HL-60/S4 (cell line): ENCODE measurements around the gene SMIM41.

ENCODE experiments used
- in situ Hi-C: fragments of 300-500 bp; cut with MboI; formaldehyde crosslinking; loops from 2 replicates; pipeline ENCODE4 v1.14.3; 2022; ENCODE audit warnings: low sequenced_read_pairs

Gene SMIM41

DNA sequence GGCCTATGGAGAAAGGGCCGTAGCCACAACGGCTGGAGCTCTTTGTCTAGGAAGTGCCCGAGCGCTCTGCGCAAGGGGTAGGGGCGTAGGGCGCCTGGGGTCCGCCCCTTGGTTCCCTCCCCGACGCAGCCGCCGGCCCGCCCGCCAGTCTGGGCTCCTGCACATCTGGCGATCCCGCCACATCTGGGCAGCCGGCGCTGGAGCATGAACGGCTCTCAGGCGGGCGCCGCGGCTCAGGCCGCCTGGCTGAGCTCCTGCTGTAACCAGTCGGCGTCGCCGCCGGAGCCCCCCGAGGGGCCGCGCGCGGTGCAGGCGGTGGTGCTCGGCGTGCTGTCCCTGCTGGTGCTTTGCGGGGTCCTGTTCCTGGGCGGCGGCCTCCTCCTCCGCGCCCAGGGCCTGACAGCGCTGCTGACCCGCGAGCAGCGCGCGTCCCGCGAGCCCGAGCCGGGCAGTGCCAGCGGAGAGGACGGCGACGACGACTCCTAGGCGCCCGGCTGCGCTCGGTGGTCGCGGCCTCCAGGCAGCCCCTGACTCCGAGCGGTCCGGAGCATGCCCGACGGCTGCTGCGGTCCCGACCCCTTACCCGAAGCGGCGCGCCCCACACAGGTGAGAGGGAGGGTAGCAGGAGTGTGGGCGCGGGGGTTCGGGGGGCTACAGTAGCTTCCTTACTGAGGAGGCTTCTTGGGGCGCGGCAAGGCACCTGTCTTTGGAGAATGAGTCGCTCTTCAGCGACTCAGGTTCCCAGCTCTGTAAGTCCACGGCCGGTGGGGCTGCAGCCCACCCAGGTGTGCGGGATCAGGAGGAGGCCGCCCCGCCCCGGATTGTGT lies at the start of gene SMIM41:
SMIM41 (plus strand) TSS at position 129 of the 827 bp plus-strand sequence; CDS start at position 205, 76 bp downstream.
- in situ Hi-C loops, result loop anchor here (5.0 kb wide), 1 partner anchor 52 kb away; no protein-coding TSS in a partner anchor

DNA sequence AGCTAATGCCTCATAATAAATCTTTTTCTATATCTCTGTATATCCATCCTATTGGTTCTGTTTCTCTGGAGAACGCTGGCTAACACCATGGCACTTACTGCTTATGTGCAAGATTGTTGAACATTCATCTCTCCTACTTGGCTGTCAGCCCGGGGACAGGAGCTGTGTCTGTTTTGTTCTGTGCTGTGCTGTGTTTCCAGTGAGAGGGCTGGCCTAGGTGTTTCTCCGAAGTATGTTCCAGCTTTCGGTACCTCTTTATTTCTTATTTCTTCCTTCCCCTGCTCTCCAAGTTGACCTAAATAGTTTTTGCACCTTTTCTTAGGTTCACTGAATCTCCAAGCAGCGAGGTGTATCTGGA lies 47.1 kb upstream of the SMIM41 start:
- in situ Hi-C loops, result no loop called here

DNA sequence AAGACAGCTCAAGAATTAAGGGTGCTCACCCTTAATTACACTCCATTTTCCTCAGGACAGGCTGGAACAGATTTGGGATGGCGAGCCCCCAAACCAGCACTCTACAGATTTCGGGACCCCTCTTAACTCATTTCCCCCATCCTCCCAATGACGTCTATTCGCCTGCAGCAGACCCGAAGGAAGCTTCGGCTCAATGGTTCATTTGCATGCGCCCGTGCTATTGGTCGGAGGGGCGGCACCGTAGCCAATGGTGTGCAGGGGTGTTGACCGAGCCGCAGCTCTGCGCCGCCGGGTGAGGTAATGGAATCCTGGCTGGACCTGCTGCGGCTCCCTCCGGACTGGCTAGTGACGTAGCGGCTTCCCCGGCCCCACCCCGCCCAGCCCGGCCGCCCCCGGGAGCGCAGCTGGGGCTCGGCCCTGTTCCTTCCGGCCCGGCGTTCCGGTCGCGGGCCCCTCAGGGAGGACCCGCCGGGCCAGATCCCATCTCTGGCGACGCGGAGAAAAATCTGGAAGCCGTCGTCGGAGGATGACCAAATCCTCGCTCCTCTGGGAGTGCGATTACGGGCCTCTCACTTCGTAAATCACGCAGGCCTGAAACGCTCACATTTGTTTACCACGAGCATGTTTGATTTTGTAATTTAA lies 46.6 kb upstream of the SMIM41 start:
- in situ Hi-C loops, result no loop called here

DNA sequence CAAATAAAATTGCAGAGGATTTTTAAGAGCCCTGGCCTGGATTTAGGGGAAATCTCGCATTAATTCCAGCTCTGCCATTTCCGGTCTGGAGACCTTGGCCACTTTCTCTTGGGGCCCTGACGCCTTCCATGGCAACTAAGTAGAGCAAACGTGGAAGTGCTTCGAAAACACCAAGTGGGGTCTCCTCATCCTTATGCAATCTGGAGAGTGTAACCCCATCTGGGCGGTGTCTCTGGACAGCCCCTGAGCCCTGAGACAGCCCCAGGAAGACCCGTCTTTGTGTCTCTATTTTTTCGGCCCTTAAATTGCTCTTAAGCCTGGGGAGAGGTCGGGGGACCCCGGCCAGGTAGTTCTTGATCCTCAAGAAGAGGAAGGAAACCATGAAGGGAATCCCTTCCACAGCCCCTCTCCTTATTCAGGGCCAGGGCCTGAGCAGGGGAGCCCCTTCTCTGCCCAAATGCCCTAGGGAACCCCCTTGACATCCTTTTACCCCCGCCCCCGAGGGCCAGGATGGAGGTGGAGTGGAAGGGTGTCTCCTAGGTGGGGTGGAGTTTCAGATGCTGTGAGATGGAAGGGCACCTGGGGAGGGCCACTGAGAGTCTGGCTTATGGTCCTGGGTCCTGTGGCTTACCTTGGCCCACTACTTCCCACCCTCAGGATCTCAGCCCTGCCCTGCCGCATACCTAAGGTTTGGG lies 45.9 kb upstream of the SMIM41 start:
- in situ Hi-C loops, result no loop called here

DNA sequence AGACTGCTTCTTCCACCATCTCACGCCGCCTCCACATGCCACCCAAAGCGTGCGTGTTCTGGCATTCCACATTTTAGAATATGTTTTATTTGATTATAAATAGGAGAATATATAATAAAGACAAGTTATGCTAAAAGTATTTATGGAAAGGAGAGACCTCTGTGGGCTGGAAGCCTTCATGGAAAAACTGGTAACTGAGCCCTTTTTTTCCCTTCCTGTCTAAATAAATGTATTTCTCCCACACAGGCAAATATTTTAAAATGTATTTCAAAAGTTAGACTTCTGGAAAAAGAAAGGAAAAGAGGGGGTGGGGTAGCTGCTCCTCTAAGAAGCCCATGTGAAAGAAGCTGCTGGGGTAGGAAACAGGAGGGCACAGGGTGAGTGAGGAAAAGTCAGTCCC lies 44.3 kb upstream of the SMIM41 start:
- in situ Hi-C loops, result no loop called here

DNA sequence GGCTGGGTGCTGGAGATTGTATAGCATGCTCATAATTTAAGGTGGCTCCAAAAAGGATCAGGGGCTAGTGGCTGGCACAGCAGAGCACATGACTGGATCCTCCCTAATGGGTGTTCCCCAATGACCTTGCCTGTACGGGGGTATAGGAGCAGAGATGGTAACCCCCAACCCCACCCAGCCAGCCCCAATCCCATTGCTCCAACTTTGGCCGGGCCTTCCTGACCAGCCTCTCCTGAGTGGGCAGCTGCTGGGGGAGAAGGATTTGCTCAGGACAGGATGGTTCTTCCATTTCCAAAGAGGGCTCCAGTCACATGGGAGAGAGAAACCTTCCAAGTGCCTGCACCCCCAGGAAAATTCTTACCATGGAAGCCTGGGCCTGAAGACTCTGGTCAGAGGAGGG lies 43.6 kb upstream of the SMIM41 start:
- in situ Hi-C loops, result no loop called here

DNA sequence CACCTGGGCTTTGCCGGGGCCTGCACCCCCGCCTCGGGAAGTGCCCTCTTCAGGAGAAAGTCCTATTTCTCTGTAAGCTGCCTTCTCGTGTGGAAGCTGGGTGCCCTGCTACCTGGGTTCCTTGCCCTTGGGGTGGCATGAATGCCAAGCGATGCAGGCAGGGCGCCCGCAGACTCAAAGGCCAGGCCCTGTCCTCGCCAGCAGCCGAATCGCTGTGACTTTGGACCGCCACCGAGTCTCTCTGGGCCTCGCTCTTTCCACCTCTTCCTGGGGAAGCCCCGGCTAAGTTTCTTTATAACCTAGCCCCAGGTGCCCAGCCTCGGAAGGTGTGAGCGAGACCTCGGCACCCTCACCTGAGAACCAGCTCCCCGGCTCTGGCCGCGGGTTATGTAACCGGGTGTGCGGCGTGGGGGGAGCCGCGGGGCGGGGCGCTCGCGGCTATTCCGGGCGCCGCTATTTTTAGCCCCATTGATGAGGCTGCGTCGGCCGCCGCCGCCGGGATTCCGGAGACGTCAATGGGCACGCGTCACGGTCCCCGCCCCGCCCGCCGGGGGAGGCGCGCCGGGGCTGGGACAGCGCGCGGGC lies 42.8 kb upstream of the SMIM41 start:
- in situ Hi-C loops, result no loop called here

DNA sequence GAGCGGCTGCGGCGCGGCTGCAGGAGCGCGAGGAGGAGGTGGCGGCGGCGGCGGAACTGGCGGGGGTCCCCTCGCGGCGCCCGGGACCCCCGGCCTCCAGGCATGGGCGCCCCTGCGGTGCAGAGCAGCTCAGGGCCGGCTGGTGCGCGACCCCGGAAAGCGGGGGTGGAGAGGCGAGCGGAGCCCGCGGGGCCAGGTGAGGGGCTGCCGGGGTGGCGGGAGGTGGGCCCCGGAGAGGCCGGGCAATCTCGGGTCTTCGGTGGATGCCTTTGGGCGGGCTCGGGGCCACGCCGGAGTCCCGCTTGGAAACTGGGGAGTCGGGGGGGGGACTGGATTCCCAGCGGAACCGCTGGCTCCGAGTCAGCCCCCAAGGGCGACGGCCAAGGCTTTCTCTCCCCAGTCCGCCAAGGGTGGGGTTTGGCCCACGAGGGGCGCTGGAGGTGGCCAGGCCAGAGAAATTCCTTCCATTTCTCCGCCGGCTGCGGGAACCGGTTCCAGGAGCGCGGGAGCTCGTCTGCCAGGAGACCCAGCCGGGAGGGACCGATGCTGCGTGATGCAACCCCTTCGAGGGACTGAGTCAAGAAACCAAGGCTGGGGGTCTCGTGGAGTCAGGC lies 42.1 kb upstream of the SMIM41 start:
- in situ Hi-C loops, result no loop called here

DNA sequence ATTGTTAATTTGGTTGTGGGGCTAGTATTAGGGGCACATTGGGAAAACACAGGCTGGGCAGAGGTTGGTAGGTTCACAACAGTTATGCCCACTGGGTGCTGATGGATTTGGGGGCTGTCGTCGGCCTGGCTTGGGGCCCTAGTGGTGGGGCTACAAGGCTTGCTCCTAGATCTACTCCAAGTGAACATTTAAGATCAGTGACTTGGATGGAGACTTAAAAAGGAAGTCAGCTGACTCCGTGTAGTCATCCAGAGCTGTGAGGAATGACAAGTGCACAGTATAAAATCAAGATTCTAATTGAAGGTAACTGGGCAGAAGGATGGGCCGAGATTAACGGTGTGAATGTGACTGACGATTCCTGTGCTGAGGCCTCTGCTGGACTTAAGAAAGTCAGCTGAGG lies 41.1 kb upstream of the SMIM41 start:
- in situ Hi-C loops, result no loop called here

DNA sequence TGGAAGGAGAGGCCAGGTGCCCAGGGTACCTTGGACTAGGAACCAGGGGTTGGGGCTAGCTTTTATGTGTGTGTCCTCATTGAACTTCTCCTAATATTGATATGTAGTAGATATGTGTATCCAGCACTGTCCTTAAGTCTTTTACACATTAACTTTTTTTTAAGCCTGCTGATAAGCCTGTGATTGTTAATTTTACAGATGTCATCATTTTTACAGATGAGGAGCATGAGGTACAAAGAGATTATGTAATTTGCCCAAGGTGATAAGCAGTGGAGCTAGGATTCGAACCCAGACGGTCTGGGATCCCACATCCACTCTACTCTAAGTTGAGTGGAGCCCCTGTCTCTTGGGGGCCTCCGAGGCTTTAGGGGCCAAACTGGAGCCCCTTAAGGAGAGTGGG lies 38.5 kb upstream of the SMIM41 start:
- in situ Hi-C loops, result no loop called here

DNA sequence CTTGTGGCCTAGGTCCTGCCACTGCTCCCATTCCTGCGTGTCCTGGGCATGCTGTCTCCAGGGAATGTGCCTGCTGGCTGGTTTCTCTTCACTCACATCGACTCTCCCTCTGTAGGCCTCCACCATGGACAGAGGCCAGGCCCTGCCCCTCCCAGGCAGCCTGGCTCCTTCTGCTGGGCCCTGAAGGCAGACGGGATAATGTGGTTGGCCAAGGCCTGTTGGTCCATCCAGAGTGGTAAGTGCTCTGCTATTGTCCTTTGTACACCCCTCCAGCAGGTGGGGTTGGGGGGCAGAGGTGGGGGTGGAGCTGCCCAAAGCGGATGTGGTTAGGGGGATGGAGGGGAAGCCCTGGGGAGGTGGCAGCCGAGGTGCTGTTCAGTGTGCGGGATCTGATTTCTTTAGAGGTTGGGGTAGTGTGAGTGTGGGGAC lies 37.8 kb upstream of the SMIM41 start:
- in situ Hi-C loops, result no loop called here

DNA sequence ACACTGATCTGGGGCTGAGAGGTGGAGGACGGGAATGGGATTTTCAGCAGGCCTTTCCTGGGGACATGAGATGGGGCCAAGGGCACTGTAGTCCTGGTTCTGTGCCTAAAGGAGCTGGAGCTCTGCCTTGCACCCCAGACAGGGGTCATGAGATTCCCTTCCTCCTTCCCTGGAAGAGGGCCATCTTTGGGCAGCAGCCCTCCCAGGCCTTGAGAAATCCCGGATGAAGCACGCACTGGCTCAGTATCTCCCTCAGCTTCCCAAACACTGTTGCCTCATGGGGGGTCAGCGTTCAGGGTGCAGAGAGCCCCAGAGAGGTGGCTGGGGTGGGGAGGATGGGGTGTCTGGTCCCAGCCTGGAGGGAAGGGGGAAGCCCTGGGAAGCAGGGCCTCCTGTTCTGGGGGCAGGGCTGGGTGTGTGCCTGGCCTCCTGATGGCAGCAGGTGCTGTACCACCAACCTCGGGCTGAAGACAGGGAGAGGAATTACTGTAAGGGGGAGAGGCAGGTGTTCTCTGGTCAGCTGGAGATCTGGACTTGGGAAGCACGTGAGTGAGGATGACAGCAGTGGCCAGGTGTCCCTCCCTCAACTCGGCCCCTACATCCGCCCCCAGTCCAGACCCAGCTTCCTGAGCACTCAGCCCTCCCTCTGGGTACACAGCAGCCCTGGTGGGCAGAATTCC lies 36.7 kb upstream of the SMIM41 start:
- in situ Hi-C loops, result no loop called here

DNA sequence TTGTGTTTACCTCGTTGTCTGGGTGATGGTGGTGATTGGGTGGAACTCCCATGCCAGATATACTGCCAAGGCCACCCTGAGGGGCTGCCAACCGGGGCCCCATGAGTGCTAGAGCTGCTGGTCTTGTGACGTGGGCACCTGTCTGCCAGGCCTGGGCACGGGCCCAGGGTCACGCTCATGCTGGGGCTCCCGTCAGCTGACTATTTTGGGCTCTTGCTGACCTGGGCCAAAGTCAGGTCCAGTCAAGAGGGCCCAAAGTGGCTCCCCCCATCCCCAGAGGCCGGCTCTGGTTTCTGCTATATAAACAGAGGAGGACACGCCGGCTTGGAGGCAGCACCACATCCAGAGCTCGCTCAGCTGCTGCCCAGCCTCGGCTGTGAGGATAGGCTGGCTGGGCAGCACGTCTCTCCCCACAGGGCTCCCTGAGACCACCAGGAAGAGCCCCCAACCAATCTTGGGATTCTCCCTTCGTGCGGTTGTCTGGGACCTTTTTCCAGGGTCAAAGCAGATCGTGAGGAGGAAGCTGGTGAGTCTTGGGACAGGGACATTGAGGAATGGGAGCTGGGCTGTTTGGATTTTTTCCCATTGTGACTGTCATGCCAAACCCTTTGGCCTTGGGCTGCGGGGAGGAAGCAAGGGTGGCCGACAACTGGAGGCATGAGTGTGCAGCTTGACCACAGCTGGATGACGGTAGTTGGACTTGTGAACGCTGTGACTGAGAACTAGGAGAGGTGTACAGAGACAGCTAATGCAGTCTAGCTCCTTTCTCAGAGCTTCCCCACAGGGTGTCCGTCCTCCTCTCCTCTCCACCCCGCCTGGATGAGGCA lies 35.9 kb upstream of the SMIM41 start:
- in situ Hi-C loops, result no loop called here

DNA sequence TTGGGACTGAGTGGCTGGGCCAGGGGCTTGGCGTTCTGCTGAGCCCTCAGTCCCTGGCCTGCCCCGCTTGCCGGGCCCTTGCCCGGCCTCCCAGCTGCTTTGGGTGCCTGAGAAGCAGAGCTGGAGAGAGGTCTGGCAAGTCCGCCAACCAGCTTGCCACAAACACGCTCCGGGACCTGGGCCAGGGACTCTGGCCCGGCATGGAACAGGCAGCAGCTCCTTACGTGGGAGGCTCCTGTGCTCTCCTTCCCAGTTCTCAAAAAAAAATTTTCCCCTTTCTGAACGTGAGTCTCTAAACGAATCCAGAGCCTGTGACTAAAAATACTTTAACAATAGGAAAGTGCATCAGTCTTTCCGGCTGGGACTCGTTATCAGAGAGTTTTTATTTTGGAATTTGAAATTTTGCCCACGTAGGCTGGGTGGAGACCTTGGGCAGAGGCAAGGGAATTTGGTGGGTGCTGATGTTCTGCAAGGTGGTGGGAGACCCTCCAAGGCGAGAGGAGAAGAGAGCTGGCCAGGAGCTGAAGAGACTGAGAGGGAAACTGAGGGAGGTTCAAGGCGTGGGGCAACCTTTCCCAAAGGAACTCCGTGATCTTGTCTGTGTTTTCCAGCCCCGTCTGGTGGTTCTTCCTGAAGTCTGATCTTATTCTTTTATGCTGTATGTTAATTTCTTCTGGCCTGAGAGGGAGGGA lies 35.1 kb upstream of the SMIM41 start:
- in situ Hi-C loops, result no loop called here

DNA sequence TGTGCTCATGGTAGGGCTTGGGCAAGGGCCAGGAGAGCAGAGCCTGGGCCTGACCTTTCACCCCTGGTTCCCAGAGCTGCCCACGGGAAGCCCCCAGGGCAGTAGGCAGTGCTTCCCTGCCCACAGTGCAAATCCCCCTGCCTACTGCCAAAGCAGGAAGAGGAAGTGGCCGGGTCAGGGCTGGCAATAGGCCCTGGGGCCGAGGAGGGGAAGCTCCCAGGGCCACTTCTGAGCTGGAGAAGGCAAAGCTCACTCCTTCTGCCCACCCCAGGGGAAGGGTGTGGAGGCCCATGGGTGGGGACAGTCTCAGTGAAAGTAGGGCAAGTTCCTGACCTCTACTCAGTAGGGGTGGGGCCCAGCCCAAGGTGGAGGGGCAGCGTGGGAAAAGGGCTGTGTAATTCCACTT lies 33.7 kb upstream of the SMIM41 start:
- in situ Hi-C loops, result no loop called here

DNA sequence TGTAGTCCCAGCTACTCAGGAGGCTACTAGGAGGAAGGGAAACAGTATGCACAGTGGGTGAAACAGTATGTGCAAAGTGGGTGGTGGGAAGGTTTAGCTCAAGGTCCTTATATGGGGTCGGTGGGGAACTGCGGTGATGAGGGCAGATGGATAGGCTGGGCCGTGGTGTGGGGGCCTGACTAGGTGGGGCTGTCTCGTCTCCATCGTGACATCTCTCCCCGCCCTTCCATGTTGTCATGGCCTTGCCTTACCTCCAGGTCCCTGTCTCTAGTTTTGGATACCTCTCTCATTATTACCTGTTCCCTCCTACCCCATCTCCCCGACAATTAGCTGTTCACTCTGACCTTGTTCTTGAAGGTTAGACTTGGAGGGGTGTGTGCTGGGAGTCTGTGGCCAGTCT lies 32.6 kb upstream of the SMIM41 start:
- in situ Hi-C loops, result no loop called here

DNA sequence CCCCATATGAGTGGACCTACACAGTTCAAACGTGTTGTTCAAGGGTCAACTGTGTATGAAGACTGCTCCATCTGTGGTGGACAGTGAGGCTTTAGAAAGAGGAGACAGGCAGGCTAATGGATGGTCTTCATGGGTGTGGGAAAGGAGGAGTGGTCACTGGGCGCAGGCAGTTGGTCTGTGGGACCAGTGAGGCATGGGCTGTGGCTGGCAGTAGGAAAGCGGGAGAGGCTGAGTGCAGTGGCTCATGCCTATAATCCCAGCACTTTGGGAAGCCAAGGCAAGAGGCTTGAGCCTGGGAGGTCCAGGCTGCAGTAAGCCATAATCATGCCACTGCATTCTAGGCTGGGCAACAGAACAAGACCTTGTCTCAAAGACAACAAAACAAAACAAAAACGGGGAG lies 30.2 kb upstream of the SMIM41 start:
- in situ Hi-C loops, result no loop called here

DNA sequence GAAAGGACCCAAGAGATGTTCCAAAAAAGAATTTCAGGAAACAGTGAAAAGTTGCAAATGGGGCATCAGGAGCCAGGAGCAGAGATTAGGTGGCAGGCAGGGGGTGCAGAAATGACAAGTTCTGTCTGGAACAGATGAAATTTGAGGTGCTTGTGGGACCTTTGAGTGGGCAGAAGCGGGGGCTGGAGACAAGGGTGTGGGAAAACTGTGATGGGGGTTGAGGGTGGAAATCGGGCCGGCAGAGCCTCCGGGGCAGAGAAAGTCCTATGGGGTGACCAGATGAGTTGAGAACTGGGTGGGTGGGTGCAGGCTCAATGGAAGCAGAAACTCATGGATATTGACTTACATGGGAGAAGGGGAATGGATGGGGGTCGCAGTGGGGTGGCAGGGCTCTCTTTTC lies 29.8 kb upstream of the SMIM41 start:
- in situ Hi-C loops, result no loop called here

DNA sequence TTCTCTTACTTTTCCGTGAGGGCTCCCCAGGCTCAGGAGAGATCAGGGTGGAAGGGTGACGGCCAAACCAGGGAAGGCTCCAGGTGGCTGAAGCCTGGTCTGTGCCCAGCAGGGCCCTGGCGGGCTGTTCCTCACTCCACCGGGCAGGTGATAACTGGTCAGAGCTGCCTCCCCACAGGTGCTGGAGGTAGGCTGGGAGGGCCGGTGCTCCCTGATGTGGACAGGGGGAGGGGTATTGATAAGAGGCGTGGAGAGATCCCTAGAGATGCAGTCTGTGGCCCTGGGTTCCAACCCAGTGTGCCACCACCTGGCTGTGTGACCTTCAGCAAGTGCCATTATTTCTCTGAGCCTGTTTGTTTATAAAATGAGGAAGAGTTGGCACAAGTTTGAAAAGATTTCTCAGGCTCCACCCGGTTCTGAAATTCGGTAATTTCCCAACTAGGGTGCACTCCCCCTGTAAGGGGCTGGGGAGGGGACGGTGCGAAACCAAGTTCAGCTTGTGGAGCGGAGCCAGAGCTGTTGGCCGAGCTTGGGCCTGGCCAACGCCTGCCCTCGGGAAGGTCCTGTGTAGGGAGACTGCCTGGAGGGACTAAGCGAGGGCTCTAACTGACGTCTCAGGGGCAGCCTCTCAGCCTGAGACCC lies 29.3 kb upstream of the SMIM41 start:
- in situ Hi-C loops, result no loop called here
